ENCODE data around the gene CST6. TPM values are rescaled to one million over a fixed set of nuclear protein-coding genes. Genes with fewer than 3 reads are reported as not detected.

Gene CST6
- total RNA-seq, 1 experiment from 2014 or later, result not detected

Other genes with a start within 250 kb of the CST6 start
- gene AP5B1, start 231.0 kb upstream of the CST6 start, total RNA-seq (2014; rRNA removed; shearing (Covaris generic)), result 7.6 and 8.3 TPM in 2 replicates
- not detected in 2 replicates for gene OVOL1, start 224.9 kb upstream of the CST6 start, total RNA-seq (2014; rRNA removed; shearing (Covaris generic))
- 0.05 TPM in 1 of 2 replicates, not detected in the other for gene SNX32, start 178.0 kb upstream of the CST6 start, total RNA-seq (2014; rRNA removed; shearing (Covaris generic))
- gene CFL1, start 153.8 kb upstream of the CST6 start, total RNA-seq (2014; rRNA removed; shearing (Covaris generic)), result 362 and 364 TPM in 2 replicates
- gene MUS81, start 151.6 kb upstream of the CST6 start, total RNA-seq (2014; rRNA removed; shearing (Covaris generic)), result 36.8 and 39.1 TPM in 2 replicates
- gene EFEMP2, start 139.2 kb upstream of the CST6 start, total RNA-seq (2014; rRNA removed; shearing (Covaris generic)), result 1.0 and 2.8 TPM in 2 replicates
- not detected in 2 replicates for gene CTSW, start 132.2 kb upstream of the CST6 start, total RNA-seq (2014; rRNA removed; shearing (Covaris generic))
- gene FIBP, start 123.5 kb upstream of the CST6 start, total RNA-seq (2014; rRNA removed; shearing (Covaris generic)), result 89.6 and 109 TPM in 2 replicates
- gene CCDC85B, start 121.3 kb upstream of the CST6 start, total RNA-seq (2014; rRNA removed; shearing (Covaris generic)), result 27.3 and 27.5 TPM in 2 replicates
- gene FOSL1, start 111.6 kb upstream of the CST6 start, total RNA-seq (2014; rRNA removed; shearing (Covaris generic)), result 56.1 and 58.4 TPM in 2 replicates
- gene C11orf68, start 92.9 kb upstream of the CST6 start, total RNA-seq (2014; rRNA removed; shearing (Covaris generic)), result 7.4 and 9.6 TPM in 2 replicates
- 57.2 and 62.4 TPM in 2 replicates for gene DRAP1, start 92.6 kb upstream of the CST6 start, total RNA-seq (2014; rRNA removed; shearing (Covaris generic))
- not detected in 2 replicates for gene TSGA10IP, start 66.5 kb upstream of the CST6 start, total RNA-seq (2014; rRNA removed; shearing (Covaris generic))
- 24.7 and 28.4 TPM in 2 replicates for gene SART1, start 50.3 kb upstream of the CST6 start, total RNA-seq (2014; rRNA removed; shearing (Covaris generic))
- 23.0 TPM in 2 replicates for gene EIF1AD, start 9.9 kb upstream of the CST6 start, total RNA-seq (2014; rRNA removed; shearing (Covaris generic))
- 53.6 and 64.3 TPM in 2 replicates for gene BANF1, start 9.5 kb upstream of the CST6 start, total RNA-seq (2014; rRNA removed; shearing (Covaris generic))
- gene CATSPER1, start 14.5 kb downstream of the CST6 start, total RNA-seq (2014; rRNA removed; shearing (Covaris generic)), result not detected in 2 replicates
- gene GAL3ST3, start 37.2 kb downstream of the CST6 start, total RNA-seq (2014; rRNA removed; shearing (Covaris generic)), result not detected in 2 replicates
- 91.7 and 101 TPM in 2 replicates for gene SF3B2, start 40.4 kb downstream of the CST6 start, total RNA-seq (2014; rRNA removed; shearing (Covaris generic))
- gene PACS1, start 58.3 kb downstream of the CST6 start, total RNA-seq (2014; rRNA removed; shearing (Covaris generic)), result 10.3 and 13.9 TPM in 2 replicates
- 17.1 and 17.8 TPM in 2 replicates for gene KLC2, start 245.7 kb downstream of the CST6 start, total RNA-seq (2014; rRNA removed; shearing (Covaris generic))